COLO668 (cell line): ENCODE measurements around the gene EPC1.
"Not testable (repeated sequence)": the region's sequence is repeated elsewhere in the genome, so short reads cannot be mapped to it uniquely, and the experiment has no call there.

Source experiments
- DNase-seq: peaks from one replicate; lab custom pipeline; 2025; ENCODE audit not compliant: unreplicated experiment; lab: John Stamatoyannopoulos, UW

Gene EPC1

GRCh38 chr10:32298075-32298812, 48.7 kb downstream of the EPC1 start:
- DNase-seq = no peak

- DNase-seq = no peak
These were observed 51.9 kb downstream of the EPC1 start for GRCh38 chr10:32295027-32295426.

DNA sequence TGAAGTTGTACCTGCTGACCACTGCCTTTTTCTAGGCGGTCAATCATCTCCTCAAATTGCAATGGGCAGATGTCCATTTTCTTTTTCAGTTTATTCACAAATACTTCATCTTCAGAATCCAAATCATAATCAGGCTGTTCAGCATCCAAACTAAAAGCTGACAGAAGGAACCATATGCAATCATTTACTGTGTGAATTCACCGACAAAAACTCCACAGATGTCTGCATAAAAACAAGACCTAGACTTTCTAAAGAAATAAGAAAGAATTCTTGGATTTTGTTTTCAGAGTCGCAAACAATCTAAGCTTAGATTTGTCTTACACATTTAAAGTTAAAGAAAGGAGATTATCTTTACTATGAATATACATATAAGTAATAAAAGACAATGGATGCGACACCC, 53.4 kb downstream of the EPC1 start:
- DNase-seq = no peak

GRCh38 chr10:32279795-32280194, 67.2 kb downstream of the EPC1 start:
- DNase-seq = no peak

- DNase-seq = no peak
These were observed 73.6 kb downstream of the EPC1 start for GRCh38 chr10:32273336-32273735.

- DNase-seq = no peak
These were observed 75.3 kb downstream of the EPC1 start for GRCh38 chr10:32271617-32272016.

DNA sequence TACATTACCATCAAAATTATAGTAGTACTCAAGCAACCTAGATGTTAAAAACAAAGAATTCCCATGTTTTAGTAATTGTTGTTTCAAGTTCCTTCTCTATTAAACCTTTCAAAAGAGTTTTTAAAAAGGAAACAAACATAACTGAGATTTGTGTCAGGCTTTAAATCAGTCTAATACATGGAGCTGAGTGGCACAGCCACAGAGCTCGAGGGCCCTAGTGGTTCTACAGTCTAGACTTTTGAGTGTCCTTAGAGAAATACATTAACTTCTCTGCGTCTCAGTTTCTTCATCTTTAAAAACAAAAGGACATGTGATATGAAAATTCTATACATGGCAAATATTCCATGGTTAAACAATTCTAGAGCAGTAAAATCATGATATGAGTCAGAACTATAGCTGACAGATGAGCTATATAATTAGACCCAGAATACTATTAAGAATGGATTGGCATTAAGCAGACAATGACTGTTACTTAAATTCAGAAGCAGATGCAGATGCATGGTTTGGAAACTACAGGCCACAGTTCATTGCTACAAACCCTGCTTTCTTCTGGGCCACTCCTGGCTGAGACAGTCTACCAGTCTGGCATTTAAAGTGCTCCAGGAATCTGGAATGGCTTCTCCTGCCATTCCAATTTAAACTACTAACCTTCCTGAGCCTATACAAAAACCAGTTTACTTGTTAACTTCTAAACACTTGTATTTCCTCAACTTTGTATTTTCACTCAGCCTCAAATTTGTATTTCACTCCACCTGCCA, 77.4 kb downstream of the EPC1 start:
- no peak for DNase-seq

- DNase-seq = no peak
These were observed 78.2 kb downstream of the EPC1 start for GRCh38 chr10:32268788-32269187.

DNA sequence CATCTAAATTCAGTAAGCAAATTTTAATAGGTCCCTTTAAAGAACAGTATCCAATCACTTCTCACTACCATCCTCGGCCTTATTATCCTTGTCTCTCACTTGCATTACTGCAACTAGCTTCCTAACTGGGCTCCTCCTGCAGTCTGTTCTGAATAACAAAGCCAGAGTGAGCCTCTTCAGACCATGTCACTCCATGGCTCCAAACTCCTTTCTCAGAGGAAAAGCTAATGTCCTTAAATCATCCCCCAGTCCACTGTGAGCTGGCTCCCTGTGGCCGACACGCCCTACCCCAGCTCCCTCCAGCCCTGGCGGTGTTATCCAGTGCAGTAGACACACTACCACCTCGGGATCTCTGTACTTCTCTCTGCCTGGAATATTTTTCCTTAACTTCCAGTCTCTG, 80.0 kb downstream of the EPC1 start:
- no peak for DNase-seq

DNA sequence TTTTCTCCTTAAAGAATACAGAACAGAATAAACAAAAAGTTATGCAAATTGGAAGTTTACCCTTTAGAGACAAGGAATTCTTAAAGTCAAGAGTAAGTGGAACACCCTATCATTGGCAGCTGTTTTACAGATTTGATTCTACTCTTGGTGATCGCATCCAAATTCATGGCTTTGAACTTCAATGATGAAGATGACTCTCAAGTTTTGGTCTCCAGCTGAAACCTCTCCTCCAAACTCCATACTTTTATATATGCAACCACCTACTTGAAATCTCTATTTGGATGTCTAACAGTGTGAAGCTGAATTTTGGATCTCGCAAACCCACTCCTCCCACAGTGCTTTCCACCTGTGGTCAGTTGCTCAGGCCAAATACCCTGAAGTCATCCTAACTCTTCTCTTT, 80.4 kb downstream of the EPC1 start:
- DNase-seq = no peak

- DNase-seq = no peak
These were observed 81.2 kb downstream of the EPC1 start for GRCh38 chr10:32265756-32266155.

DNA sequence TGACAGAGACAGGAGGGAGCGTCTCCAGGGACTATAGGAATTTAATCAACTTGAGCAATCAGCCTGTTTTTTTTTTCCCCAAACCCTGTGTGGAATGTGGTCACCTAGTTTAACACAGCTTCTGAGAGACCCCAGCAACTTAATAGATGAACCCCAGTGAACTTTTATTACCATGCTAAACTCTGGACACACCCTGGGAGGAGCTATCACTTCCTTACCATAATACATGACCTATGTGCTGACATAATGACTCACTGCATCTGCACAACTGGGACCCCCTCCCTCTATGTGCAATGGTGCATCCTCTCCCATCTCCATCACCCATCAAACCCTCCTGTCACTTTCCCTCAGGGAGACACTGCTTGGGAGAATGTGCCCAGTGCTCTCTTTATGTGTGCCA, 83.7 kb downstream of the EPC1 start:
- no peak for DNase-seq

GRCh38 chr10:32259551-32259950, 87.4 kb downstream of the EPC1 start:
- DNase-seq = no peak

- peak; percentile 18 for DNase-seq
These were observed 90.1 kb downstream of the EPC1 start for GRCh38 chr10:32256613-32257437.

DNA sequence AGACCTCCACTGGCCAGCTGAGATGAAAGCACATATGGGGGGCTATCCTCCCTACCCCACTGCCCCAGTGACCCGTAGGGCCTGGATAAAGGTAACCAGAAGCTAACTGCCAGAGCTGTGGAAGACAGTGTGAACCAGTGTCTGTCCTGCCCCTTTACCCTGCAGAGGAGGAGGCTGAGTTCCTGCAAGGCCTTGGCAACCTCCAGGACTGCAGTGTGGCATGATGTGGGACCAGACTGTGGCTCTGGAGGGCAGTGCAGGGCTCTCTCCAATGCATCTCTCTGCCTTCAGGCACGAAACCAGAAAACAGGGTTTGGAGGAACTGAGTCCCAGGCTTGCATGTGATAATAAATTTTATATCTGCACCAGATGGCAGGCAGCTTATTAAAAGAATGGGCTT, 93.1 kb downstream of the EPC1 start:
- DNase-seq = no peak

GRCh38 chr10:32253276-32253675, 93.7 kb downstream of the EPC1 start:
- DNase-seq = no peak

GRCh38 chr10:32250489-32250888, 96.5 kb downstream of the EPC1 start:
- not testable (repeated sequence) for DNase-seq

DNA sequence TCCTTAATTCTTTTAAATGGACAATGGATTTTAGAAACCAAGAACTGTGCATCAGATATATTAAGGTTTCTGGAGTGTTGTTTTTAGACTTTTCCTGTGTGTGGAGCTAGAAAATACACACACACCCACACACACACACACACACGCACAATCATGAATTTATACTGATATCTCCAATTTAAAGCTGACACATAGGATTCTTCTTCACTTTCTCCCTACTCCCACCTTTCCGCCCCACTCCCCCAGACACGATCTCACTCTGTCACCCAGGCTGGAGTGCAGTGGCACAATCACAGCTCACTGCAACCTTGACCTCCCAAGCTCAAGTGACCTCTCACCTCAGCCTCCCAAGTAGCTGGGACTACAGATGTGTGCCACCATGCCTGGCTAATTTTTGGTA, 100.3 kb downstream of the EPC1 start:
- DNase-seq = no peak

DNA sequence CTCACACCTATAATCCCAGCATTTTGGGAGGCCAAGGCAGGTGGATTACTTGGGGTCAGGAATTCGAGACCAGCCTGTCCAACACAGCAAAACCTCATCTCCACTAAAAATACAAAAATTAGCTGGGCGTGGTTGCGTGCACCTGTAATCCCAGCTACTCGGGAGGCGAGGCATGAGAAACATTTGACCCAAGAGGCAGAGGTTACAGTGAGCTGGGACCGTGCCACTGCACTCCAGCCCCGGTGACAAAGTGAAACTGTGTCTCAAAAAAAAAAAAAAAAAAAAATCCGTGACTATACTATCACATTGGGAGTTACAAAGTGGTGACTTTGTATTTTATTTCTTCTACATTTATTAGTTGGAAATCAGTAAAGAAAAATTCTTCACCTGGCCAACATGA, 101.2 kb downstream of the EPC1 start:
- DNase-seq = no peak

- DNase-seq = no peak
These were observed 102.3 kb downstream of the EPC1 start for GRCh38 chr10:32244421-32245207.

- no peak for DNase-seq
These were observed 102.9 kb downstream of the EPC1 start for GRCh38 chr10:32244011-32244410.
